IMR-90 (cell line): ENCODE measurements around the gene SERPINB5. TPM values are rescaled to one million over a fixed set of nuclear protein-coding genes. Genes with fewer than 3 reads are reported as not detected.

ENCODE experiments used
- ATAC-seq: fragments of 200-7000 bp; cut with Tn5 transposase; 2 replicates; pipeline ENCODE4 v1.9.1; 2020; ENCODE audit warnings: low read depth, mild to moderate bottlenecking, moderate library complexity
- BruUV-seq: library from RNA; stranded (reverse); fragments of 400-500 nt; replicated peaks from 2 replicates; lab custom pipeline; 2021; lab: Mats Ljungman, UMichigan
- CTCF ChIA-PET: fragments of 300-600 bp; formaldehyde crosslinking; extraction: SDS; loops from one replicate; lab custom pipeline; 2021; ENCODE audit warnings: antibody characterized with exemption; lab: Yijun Ruan, JAX
- POLR2A ChIA-PET: fragments of 300-600 bp; sonication (Branson Sonifier 250); formaldehyde crosslinking; loops from one replicate; lab custom pipeline; 2022; ENCODE audit warnings: antibody characterized with exemption; ENCODE audit not compliant: unreplicated experiment; lab: Charles Lee
- DNase-seq: peaks from one replicate; pipeline ENCODE4 v3.0.0; 2013
- H2AFZ ChIP-seq: replicated peaks from 2 replicates; pipeline ENCODE3; 2013; ENCODE audit warnings: low read length, mild to moderate bottlenecking; ENCODE audit not compliant: poor library complexity
- H2AK5ac ChIP-seq: 2 replicates; pipeline ENCODE4 v1.6.1; 2013; ENCODE audit warnings: low read depth, low read length, inconsistent platforms
- H2AK9ac ChIP-seq: replicated peaks from 2 replicates; pipeline ENCODE3; 2013; ENCODE audit warnings: mild to moderate bottlenecking, low read depth, low read length, moderate library complexity; ENCODE audit not compliant: poor library complexity
- H2BK120ac ChIP-seq: 2 replicates; pipeline ENCODE4 v1.6.1; 2013; ENCODE audit warnings: low read depth, low read length, inconsistent platforms
- H2BK15ac ChIP-seq: 3 replicates; pipeline ENCODE4 v1.6.1; 2013; ENCODE audit warnings: low read depth, low read length, inconsistent platforms
- H2BK20ac ChIP-seq: 2 replicates; pipeline ENCODE4 v1.6.1; 2013; ENCODE audit warnings: low read depth, mild to moderate bottlenecking, inconsistent platforms, low read length, moderate library complexity
- H2BK5ac ChIP-seq: 2 replicates; pipeline ENCODE4 v1.6.1; 2013; ENCODE audit warnings: mild to moderate bottlenecking, low read depth, low read length, inconsistent platforms; ENCODE audit not compliant: poor library complexity, severe bottlenecking
- H3K14ac ChIP-seq: replicated peaks from 2 replicates; pipeline ENCODE4 v1.6.1; 2013; ENCODE audit warnings: low read depth, low read length, inconsistent platforms
- H3K18ac ChIP-seq: 2 replicates; pipeline ENCODE4 v1.6.1; 2013; ENCODE audit warnings: low read depth, low read length, control low read depth
- H3K23ac ChIP-seq: 2 replicates; pipeline ENCODE4 v1.6.1; 2013; ENCODE audit warnings: low read depth, low read length, inconsistent platforms
- H3K27ac ChIP-seq: 2 replicates; pipeline ENCODE4 v1.5.1; 2013; ENCODE audit warnings: mild to moderate bottlenecking, control low read depth, low read length; ENCODE audit not compliant: insufficient read depth
- H3K27me3 ChIP-seq: 2 replicates; pipeline ENCODE4 v1.6.1; 2013; ENCODE audit warnings: low read length; ENCODE audit not compliant: control insufficient read depth, insufficient read depth
- H3K36me3 ChIP-seq: 2 replicates; pipeline ENCODE4 v1.6.1; 2013; ENCODE audit warnings: low read length, mixed read lengths; ENCODE audit not compliant: control insufficient read depth, insufficient read depth
- H3K4ac ChIP-seq: 2 replicates; pipeline ENCODE4 v1.6.1; 2013; ENCODE audit warnings: low read depth, low read length, inconsistent platforms
- H3K4me1 ChIP-seq: 2 replicates; pipeline ENCODE4 v1.6.1; 2013; ENCODE audit warnings: low read length, mixed read lengths; ENCODE audit not compliant: control insufficient read depth, insufficient read depth
- H3K4me2 ChIP-seq: 2 replicates; pipeline ENCODE4 v1.6.1; 2013; ENCODE audit warnings: low read depth, mild to moderate bottlenecking, control low read depth, low read length, moderate library complexity
- H3K4me3 ChIP-seq: 2 replicates; pipeline ENCODE4 v1.5.1; 2013; ENCODE audit warnings: low read depth, mild to moderate bottlenecking, control low read depth, low read length, moderate library complexity; ENCODE audit not compliant: insufficient read depth
- H3K56ac ChIP-seq: 2 replicates; pipeline ENCODE4 v1.6.1; 2013; ENCODE audit warnings: low read length, inconsistent platforms; ENCODE audit not compliant: insufficient read depth; ENCODE audit errors: extremely low read depth
- H3K79me1 ChIP-seq, 2 experiments: 2 replicates each; pipeline ENCODE4 v1.6.1; 2013; ENCODE audit warnings: low read length in 2 of 2, inconsistent platforms in 1 of 2, low read depth in 1 of 2
- H3K9ac ChIP-seq: 2 replicates; pipeline ENCODE4 v1.6.1; 2013; ENCODE audit warnings: low read depth, low read length, control low read depth
- H3K9me1 ChIP-seq: 2 replicates; pipeline ENCODE4 v1.6.1; 2013; ENCODE audit warnings: low read length, inconsistent platforms; ENCODE audit not compliant: insufficient read depth
- H3K9me3 ChIP-seq: 2 replicates; pipeline ENCODE4 v1.6.1; 2013; ENCODE audit warnings: low read length; ENCODE audit not compliant: control insufficient read depth, insufficient read depth
- H4K20me1 ChIP-seq: 2 replicates; pipeline ENCODE4 v1.6.1; 2013; ENCODE audit warnings: low read length, inconsistent platforms; ENCODE audit not compliant: insufficient read depth
- H4K5ac ChIP-seq: 2 replicates; pipeline ENCODE4 v1.6.1; 2013; ENCODE audit warnings: mild to moderate bottlenecking, low read depth, low read length, control low read depth
- H4K8ac ChIP-seq, 2 experiments: 2 replicates each; pipeline ENCODE4 v1.6.1; 2013; ENCODE audit warnings: low read depth in 2 of 2, low read length in 2 of 2, control low read depth in 1 of 2, inconsistent platforms in 1 of 2
- H4K91ac ChIP-seq: 2 replicates; pipeline ENCODE4 v1.6.1; 2013; ENCODE audit warnings: low read depth, low read length, inconsistent platforms; ENCODE audit not compliant: insufficient read depth
- BHLHE40 ChIP-seq: fragments of 150-350 bp; IDR thresholded peaks from 2 replicates; pipeline ENCODE4 v1.6.1; 2016; ENCODE audit warnings: mild to moderate bottlenecking, low read depth, low read length
- CTCF ChIP-seq: conservative IDR thresholded peaks from 2 replicates; pipeline ENCODE4 v1.5.1; 2012; ENCODE audit warnings: mild to moderate bottlenecking, low read depth, low read length, improper control_type of control experiment
- FOS ChIP-seq: fragments of 150-350 bp; IDR thresholded peaks from 2 replicates; pipeline ENCODE4 v1.6.1; 2016; ENCODE audit warnings: low read depth, low read length
- MAZ ChIP-seq: IDR thresholded peaks from 2 replicates; pipeline ENCODE4 v1.6.1; 2012; ENCODE audit warnings: low read depth, mild to moderate bottlenecking, low read length, improper control_type of control experiment, moderate library complexity, borderline replicate concordance
- MXI1 ChIP-seq: IDR thresholded peaks from 2 replicates; pipeline ENCODE4 v1.6.1; 2012; ENCODE audit warnings: low read depth, mild to moderate bottlenecking, low read length, moderate library complexity, borderline replicate concordance
- RFX5 ChIP-seq: IDR thresholded peaks from 2 replicates; pipeline ENCODE4 v1.8.0; 2012; ENCODE audit warnings: low read depth, mild to moderate bottlenecking, low read length, moderate library complexity
- WGBS, 2 experiments: methylation state at CpG; one replicate each; pipeline versions ENCODE4 v1.1.5 to v1.1.7; 2013; ENCODE audit warnings: missing lambda C conversion rate in 2 of 2; ENCODE audit not compliant: insufficient read length in 1 of 2; ENCODE audit errors: extremely low coverage in 2 of 2; 5-methylcytosine and 5-hydroxymethylcytosine counted together
- dilution Hi-C: fragments of 300-500 bp; cut with HindIII; formaldehyde crosslinking; loops from one replicate; pipeline ENCODE4 v1.14.3; 2018; ENCODE audit warnings: low sequenced_read_pairs; ENCODE audit not compliant: unreplicated experiment
- in situ Hi-C: fragments of 300-500 bp; cut with MboI; formaldehyde crosslinking; loops from 3 replicates; pipeline ENCODE4 v1.14.3; 2019; ENCODE audit warnings: low sequenced_read_pairs, inconsistent platforms, mixed read lengths
- intact Hi-C: fragments of 100-400 bp; cut with micrococcal nuclease; formaldehyde crosslinking; loops from 2 replicates; pipeline ENCODE4 v1.10.0; 2022
- polyA plus RNA-seq, 3 experiments: library from polyadenylated mRNA; depleted of rRNA; stranded (reverse); fragments of >200 nt; gene quantifications; 2 replicates each; pipeline ENCODE4 v1.2.3, GENCODE V29; 2012; ENCODE audit warnings: low replicate concordance in 1 of 3
- total RNA-seq: library from RNA; depleted of rRNA; stranded (reverse); fragments of >200 nt; gene quantifications from 2 replicates; pipeline ENCODE4 v1.2.3, GENCODE V29; 2012

The SERPINB5 gene
- total and polyA plus RNA-seq, 2 of the 4 experiments (the other 2 are of a cell fraction) = not detected

- no peaks in the 10 kb centered on the region for H3K9me3 ChIP-seq
- dilution Hi-C loops = no loop called here
- H4K91ac ChIP-seq = no peak overlapping the region
- no peaks in the 10 kb centered on the region for H4K20me1 ChIP-seq
- H3K56ac ChIP-seq = no peak overlapping the region
- H2AFZ ChIP-seq = no peak overlapping the region
- H4K5ac ChIP-seq = no peak overlapping the region
- POLR2A ChIA-PET = no interaction called here
- no peak overlapping the region for H3K27ac ChIP-seq
- CTCF ChIA-PET = no interaction called here
- no peaks in the 10 kb centered on the region for H3K79me1 ChIP-seq
- H4K8ac ChIP-seq = no peak overlapping the region
- H2BK15ac ChIP-seq = no peak overlapping the region
- H3K4ac ChIP-seq = no peak overlapping the region
- TF ChIP-seq BHLHE40 = no peak
- no peak for TF ChIP-seq MAZ
- no peak for TF ChIP-seq FOS
- TF ChIP-seq RFX5 = no peak
- TF ChIP-seq CTCF = no peak
- no peak for TF ChIP-seq MXI1
- H3K27me3 ChIP-seq = peaks cover 3% of the 10 kb centered on the region; the same call in 1 of the 2 replicates
- no peak overlapping the region for H2BK120ac ChIP-seq
- no peaks in the 10 kb centered on the region for H3K9me1 ChIP-seq
- H2BK5ac ChIP-seq = no peak overlapping the region
- H3K14ac ChIP-seq = no peak overlapping the region
- no peak overlapping the region for H2BK20ac ChIP-seq
- H3K4me1 ChIP-seq = no peaks in the 10 kb centered on the region
- ATAC-seq = no peak
- H3K36me3 ChIP-seq = no peaks in the 10 kb centered on the region
- no peak overlapping the region for H3K4me2 ChIP-seq
- no peak overlapping the region for H3K9ac ChIP-seq
- H2AK5ac ChIP-seq = no peak overlapping the region
- no peak overlapping the region for H2AK9ac ChIP-seq
- H3K4me3 ChIP-seq = no peak overlapping the region
- no TSS peak for BruUV-seq
- no CpG with 5 or more reads among the region's 3 CpGs for WGBS, 2 experiments
- in situ Hi-C loops = no loop called here
- DNase-seq = no peak
- intact Hi-C loops = no loop called here
- no peak overlapping the region for H3K23ac ChIP-seq
- no peak overlapping the region for H3K18ac ChIP-seq
These were observed 75.0 kb downstream of the SERPINB5 start for GRCh38 chr18:63551769-63552168.
